Natural killer cell (primary cell): ENCODE results near the gene KCNK10. TPM values are rescaled to one million over a fixed set of nuclear protein-coding genes. Genes with fewer than 3 reads are reported as not detected.

Source experiments
- ATAC-seq, 3 donors: fragments of 150-1000 bp in 2 of 3; fragments of 200-7000 bp in 1 of 3; cut with Tn5 transposase; 1 replicate in 1 of 3; 2 replicates in 2 of 3; pipeline ENCODE4 v1.10.0; 2021; ENCODE audit warnings: mild to moderate bottlenecking in 2 of 3, moderate library complexity in 2 of 3
- DNase-seq, 2 donors: peaks; one replicate each; pipeline versions ENCODE4 v3.0.0 to v3.0.0-alpha.2; 2013 to 2021; ENCODE audit warnings: mixed read lengths in 1 of 2
- H3K27ac ChIP-seq: one replicate; pipeline ENCODE4 v1.5.1; 2013; ENCODE audit warnings: mild to moderate bottlenecking, low read length
- H3K27me3 ChIP-seq: one replicate; pipeline ENCODE4 v1.6.1; 2013; ENCODE audit warnings: low read length; ENCODE audit not compliant: control insufficient read depth, insufficient read depth
- H3K36me3 ChIP-seq: one replicate; pipeline ENCODE4 v1.6.1; 2013; ENCODE audit warnings: low read length; ENCODE audit not compliant: control insufficient read depth, insufficient read depth
- H3K4me1 ChIP-seq: one replicate; pipeline ENCODE4 v1.6.1; 2013; ENCODE audit warnings: low read length; ENCODE audit not compliant: control insufficient read depth, insufficient read depth
- H3K4me3 ChIP-seq: one replicate; pipeline ENCODE4 v1.5.1; 2013; ENCODE audit warnings: low read length
- H3K9me3 ChIP-seq: one replicate; pipeline ENCODE4 v1.6.1; 2013; ENCODE audit warnings: low read length; ENCODE audit not compliant: control insufficient read depth, insufficient read depth
- H3K27ac Mint-ChIP-seq, 2 donors: one replicate each; pipeline ENCODE4 v1.8.0; 2022; ENCODE audit warnings: mild to moderate bottlenecking in 2 of 2, mixed read lengths in 2 of 2, moderate library complexity in 1 of 2
- H3K27me3 Mint-ChIP-seq, 2 donors: one replicate each; pipeline ENCODE4 v1.8.0; 2022; ENCODE audit warnings: low read depth in 2 of 2, mixed read lengths in 2 of 2
- H3K36me3 Mint-ChIP-seq: one replicate; pipeline ENCODE4 v1.8.0; 2022; ENCODE audit warnings: mixed read lengths
- H3K4me1 Mint-ChIP-seq, 2 donors: one replicate each; pipeline ENCODE4 v1.8.0; 2022; ENCODE audit warnings: mixed read lengths in 2 of 2
- H3K4me3 Mint-ChIP-seq: one replicate; pipeline ENCODE4 v1.8.0; 2022; ENCODE audit warnings: mild to moderate bottlenecking, moderate library complexity, mixed read lengths
- H3K9me3 Mint-ChIP-seq, 2 donors: one replicate each; pipeline ENCODE4 v1.8.0; 2022; ENCODE audit warnings: mixed read lengths in 2 of 2
- WGBS: methylation state at CpG from one replicate; pipeline ENCODE4 v1.1.7; 2013; ENCODE audit warnings: missing lambda C conversion rate; ENCODE audit not compliant: insufficient coverage; 5-methylcytosine and 5-hydroxymethylcytosine counted together
- intact Hi-C: fragments of 100-400 bp; cut with micrococcal nuclease; formaldehyde crosslinking; loops from one replicate; pipeline ENCODE4 v1.14.2; 2022
- total RNA-seq, 4 donors: library from RNA; stranded (reverse); fragments of 120-200 nt in 1 of 4; gene quantifications; one replicate each; pipeline versions ENCODE4 v1.2.3 to v1.2.4, GENCODE V29; 2013 to 2022
- TF ChIP-seq, protein P1 (sequence below): fragments of 200-600 bp; IDR thresholded peaks from one replicate; pipeline ENCODE4 v1.8.0; 2022; ENCODE audit warnings: antibody characterized with exemption

Gene KCNK10
- total RNA-seq, 3 donors from 2014 or later (not counting 1 experiment from before 2014, with no cell fraction given), result not detected

DNA sequence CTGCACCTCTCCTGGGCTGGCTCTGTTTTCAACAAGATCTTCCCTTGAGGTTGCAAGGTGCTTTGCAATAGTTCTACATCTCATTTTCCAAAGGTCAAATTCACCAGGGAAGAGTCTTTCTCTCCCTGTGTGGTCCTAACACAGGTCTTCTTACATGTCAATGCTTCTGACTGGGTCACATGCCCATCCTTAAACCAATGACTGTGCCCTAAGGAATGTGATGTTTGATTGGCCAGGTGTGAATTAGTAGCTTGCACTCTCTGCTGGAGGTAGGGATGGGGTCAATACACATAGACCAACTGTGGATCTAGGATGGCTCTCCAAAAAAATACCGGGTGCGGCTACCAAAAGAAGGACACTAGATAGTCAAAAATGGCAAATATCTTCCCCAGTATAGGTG lies 19.9 kb upstream of the KCNK10 start:
- Histone ChIP-seq H3K27me3 (peaks cover 2% of the 10 kb centered on the region), H3K4me1 (no peaks in the 10 kb centered on the region), H3K4me3 (no peak overlapping the region), H3K9me3 (no peaks in the 10 kb centered on the region), H3K27ac (no peak overlapping the region), H3K36me3 (no peaks in the 10 kb centered on the region)
- H3K27me3 Mint-ChIP-seq, result peaks cover 18 to 44% of the 10 kb centered on the region in 2 donors
- H3K36me3 Mint-ChIP-seq, result no peaks in the 10 kb centered on the region
- DNase-seq (no peak), ATAC-seq (no peak)
- 97% methylated on average over 2 of the region's 2 CpGs for WGBS
- intact Hi-C loops, result no loop called here
- H3K4me3 Mint-ChIP-seq, result no peak overlapping the region
- H3K4me1 Mint-ChIP-seq, result no peaks in the 10 kb centered on the region
- no peaks in the 10 kb centered on the region for H3K9me3 Mint-ChIP-seq
- TF ChIP-seq, protein P1, sequence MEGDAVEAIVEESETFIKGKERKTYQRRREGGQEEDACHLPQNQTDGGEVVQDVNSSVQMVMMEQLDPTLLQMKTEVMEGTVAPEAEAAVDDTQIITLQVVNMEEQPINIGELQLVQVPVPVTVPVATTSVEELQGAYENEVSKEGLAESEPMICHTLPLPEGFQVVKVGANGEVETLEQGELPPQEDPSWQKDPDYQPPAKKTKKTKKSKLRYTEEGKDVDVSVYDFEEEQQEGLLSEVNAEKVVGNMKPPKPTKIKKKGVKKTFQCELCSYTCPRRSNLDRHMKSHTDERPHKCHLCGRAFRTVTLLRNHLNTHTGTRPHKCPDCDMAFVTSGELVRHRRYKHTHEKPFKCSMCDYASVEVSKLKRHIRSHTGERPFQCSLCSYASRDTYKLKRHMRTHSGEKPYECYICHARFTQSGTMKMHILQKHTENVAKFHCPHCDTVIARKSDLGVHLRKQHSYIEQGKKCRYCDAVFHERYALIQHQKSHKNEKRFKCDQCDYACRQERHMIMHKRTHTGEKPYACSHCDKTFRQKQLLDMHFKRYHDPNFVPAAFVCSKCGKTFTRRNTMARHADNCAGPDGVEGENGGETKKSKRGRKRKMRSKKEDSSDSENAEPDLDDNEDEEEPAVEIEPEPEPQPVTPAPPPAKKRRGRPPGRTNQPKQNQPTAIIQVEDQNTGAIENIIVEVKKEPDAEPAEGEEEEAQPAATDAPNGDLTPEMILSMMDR, result no peak
- H3K27ac Mint-ChIP-seq, result no peak overlapping the region

DNA sequence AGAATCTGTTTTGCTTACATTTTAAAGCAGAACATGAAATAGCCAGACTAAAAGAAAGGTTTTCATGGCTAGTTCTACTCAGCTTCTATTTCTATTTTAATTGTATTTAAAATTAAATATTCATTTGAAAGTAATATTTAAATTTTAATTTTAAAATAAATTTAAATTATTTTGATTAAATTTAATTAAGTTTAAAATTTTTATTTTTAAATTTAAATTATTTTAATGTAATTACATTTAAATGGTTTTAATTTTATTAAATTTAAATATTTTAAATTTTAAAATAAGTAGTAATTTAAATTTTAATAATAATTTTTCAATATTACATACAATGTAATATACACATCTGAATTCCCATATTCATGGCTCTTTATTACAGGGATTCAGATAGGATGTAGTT lies 17.3 kb upstream of the KCNK10 start:
- no peaks in the 10 kb centered on the region for H3K9me3 ChIP-seq
- intact Hi-C loops, result no loop called here
- TF ChIP-seq, protein P1, result no peak
- Mint-ChIP-seq H3K4me1 (no peaks in the 10 kb centered on the region), H3K27me3 (peaks cover 25 to 62% of the 10 kb centered on the region in 2 donors), H3K36me3 (no peaks in the 10 kb centered on the region), H3K4me3 (no peak overlapping the region), H3K27ac (no peak overlapping the region), H3K9me3 (no peaks in the 10 kb centered on the region)
- H3K27me3 ChIP-seq, result peaks cover 2% of the 10 kb centered on the region
- H3K4me3 ChIP-seq, result no peak overlapping the region
- no peak for ATAC-seq
- no peaks in the 10 kb centered on the region for H3K4me1 ChIP-seq
- DNase-seq, result no peak
- no peaks in the 10 kb centered on the region for H3K36me3 ChIP-seq
- H3K27ac ChIP-seq, result no peak overlapping the region

DNA sequence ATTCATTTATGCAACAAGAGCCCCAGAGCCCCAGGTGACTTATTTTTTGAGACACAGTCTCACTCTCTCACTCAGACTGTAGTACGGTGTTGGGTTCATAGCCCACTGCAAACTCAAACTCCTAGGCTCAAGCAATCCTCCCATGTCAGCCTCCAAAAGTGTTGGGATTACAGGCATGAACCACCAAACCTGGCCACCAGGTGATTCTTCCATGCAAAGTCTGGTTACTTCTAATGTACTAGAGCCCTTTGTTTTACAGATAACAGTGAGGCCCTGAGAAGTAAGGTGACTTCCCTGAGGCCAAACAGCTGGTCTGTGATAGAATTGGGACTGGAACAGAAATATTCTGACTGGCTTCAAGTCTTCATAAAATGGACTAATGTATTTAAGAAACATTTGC lies 10.0 kb upstream of the KCNK10 start:
- Histone ChIP-seq H3K36me3 (no peaks in the 10 kb centered on the region), H3K27ac (no peak overlapping the region), H3K9me3 (no peaks in the 10 kb centered on the region), H3K4me1 (no peaks in the 10 kb centered on the region), H3K27me3 (peaks cover 7% of the 10 kb centered on the region), H3K4me3 (no peak overlapping the region)
- Mint-ChIP-seq H3K9me3 (no peaks in the 10 kb centered on the region), H3K36me3 (no peaks in the 10 kb centered on the region), H3K27ac (no peak overlapping the region), H3K4me1 (no peaks in the 10 kb centered on the region), H3K27me3 (peaks cover 18 to 69% of the 10 kb centered on the region in 2 donors), H3K4me3 (no peak overlapping the region)
- intact Hi-C loops, result no loop called here
- ATAC-seq (no peak), DNase-seq (no peak)
- WGBS, result 80% methylated on average over 1 of the region's 1 CpG
- TF ChIP-seq, protein P1, result no peak

DNA sequence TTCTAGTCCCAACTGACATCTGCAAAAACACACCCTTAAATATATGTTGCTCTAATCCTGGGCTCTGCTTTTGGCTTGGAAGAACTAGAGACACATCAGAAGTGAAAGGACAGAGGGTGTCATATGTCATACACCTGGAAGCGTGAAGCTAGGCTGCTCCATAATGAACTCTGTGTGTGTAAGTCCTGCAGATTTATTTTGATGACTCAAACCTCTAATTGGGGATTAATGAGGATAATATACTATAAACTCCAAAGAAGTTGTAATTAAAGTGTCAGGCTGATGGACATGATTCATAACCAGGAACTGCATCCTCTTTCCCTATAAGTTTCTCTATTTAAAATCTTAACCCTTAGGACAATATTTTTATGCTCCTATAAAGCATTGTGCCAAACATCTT lies 4.4 kb upstream of the KCNK10 start:
- no peaks in the 10 kb centered on the region for H3K36me3 Mint-ChIP-seq
- peaks cover 40 to 68% of the 10 kb centered on the region in 2 donors for H3K27me3 Mint-ChIP-seq
- H3K4me3 Mint-ChIP-seq, result no peak overlapping the region
- H3K4me3 ChIP-seq, result no peak overlapping the region
- peaks cover 41% of the 10 kb centered on the region for H3K27me3 ChIP-seq
- H3K27ac ChIP-seq, result no peak overlapping the region
- intact Hi-C loops, result no loop called here
- no peak for ATAC-seq
- no peaks in the 10 kb centered on the region for H3K9me3 Mint-ChIP-seq
- H3K27ac Mint-ChIP-seq, result no peak overlapping the region
- 80% methylated on average over 1 of the region's 1 CpG for WGBS
- H3K4me1 ChIP-seq, result peaks cover 9% of the 10 kb centered on the region
- TF ChIP-seq, protein P1, result no peak
- no peaks in the 10 kb centered on the region for H3K9me3 ChIP-seq
- H3K4me1 Mint-ChIP-seq, result peaks cover 0 to 4% of the 10 kb centered on the region in 2 donors
- no peaks in the 10 kb centered on the region for H3K36me3 ChIP-seq
- no peak for DNase-seq
